CD4-positive, alpha-beta T cell treated with Interleukin-1 beta for 1 hour (primary cell): ENCODE measurements around the gene PDZD4.

Experiments used
- DNase-seq, 2 donors: peaks; one replicate each; pipeline ENCODE4 v3.0.0-alpha.2; 2020 to 2022

The PDZD4 gene

DNA sequence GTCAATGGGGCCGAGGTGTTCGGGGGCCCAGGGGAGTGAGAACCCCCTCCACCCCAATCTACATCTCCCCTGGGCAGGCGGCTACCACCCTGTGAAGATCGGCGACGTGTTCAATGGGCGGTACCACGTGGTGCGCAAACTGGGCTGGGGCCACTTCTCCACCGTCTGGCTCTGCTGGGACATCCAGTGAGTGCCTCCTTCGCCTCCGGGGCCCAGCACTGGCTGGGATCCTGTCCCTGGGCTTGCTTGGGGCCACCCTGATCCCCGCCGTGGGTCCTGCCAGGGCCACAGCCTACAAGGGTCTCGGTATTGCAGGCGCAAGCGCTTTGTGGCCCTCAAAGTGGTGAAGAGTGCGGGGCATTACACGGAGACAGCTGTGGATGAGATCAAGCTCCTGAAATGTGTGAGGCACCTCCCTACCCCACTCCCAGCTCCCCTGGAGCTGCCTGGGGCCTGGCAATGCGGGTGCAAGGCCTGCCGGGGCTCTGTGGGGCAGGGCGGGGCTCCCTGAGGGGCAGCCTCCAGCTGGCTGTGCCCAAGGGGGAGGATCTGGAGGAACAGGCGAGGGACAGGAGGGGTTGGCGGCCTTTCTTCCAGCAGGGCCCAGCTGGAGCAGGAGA is 48.8 kb downstream of the PDZD4 start:
- no peak for DNase-seq

DNA sequence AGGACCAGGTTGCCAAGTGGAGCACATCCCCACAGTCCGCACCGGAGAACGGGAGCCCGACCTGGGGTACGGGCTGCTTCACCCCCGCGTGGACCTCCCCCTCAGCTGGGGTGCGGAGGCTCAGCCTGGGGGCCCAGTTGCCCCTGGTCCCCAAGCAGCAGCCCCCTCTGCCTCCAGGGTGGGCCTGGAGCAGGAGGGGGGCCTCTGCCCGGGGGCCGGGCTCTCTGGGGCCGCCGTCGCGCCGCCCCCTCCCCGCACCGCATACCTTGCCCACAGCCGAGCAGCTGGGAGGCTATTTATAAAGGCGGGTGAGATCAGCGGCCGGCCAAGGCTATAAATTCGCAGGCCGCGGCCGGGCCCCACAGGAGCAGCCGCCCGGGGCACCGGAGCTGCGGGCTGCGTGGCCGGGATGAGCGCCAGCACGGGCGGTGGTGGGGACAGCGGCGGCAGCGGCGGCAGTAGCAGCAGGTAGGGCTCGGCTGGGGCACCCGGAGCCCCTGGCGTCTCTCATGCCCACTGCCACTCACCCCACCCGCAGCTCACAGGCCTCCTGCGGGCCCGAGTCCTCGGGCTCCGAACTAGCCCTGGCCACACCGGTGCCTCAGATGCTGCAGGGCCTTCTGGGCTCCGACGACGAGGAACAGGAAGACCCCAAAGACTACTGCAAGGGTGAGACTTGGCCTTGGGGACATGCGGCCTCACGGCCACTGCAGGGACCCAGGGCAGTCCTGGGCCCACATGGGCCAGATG is 49.5 kb downstream of the PDZD4 start, which contains the start of gene SRPK3:
SRPK3 (plus strand) TSS at position 364 of the 750 bp plus-strand sequence; CDS start at position 410, 46 bp downstream.
- DNase-seq = no peak

GRCh38 chrX:153779891-153780677 is 50.3 kb downstream of the PDZD4 start:
- no peak for DNase-seq

DNA sequence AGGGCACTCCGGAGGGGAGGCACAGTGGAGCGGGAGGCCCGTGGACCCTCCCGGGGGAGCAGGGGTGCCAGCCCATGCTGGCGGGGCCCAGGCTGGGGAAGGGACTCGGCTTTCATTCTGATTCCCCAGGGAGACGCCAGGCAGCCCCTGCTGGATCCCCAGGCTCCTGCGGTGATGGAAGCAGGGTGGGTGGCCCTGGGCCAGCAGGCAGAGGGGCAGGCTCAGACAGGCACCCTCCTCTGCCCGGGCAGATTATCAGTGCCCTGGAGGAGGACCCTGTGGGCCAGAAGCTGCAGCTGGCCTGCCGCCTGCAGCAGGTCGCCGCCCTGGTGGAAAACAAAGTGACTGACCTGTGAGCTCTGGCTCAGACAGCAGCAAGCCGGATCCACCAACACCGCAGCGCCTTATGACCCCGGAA is 51.7 kb downstream of the PDZD4 start:
- DNase-seq = no peak

DNA sequence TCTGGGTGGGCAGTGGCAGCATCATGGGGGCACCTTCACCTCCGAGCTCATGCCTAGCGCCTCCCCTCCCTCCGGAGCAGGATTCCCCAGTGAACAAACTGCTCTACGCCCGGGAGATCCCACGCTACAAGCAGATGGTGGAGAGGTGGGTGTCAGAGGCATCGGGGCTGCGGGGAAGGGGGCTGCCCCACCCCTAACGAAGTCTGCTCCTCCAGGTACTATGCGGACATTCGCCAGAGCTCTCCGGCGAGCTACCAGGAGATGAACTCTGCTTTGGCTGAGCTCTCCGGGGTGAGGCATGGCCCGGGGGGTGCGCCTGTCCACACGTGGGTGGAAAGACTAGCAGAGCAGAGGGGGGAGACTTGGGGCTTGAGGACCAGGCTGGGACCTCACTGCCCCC is 52.2 kb downstream of the PDZD4 start:
- DNase-seq = no peak

- no peak for DNase-seq
Observed at GRCh38 chrX:153777261-153778090, 52.9 kb downstream of the PDZD4 start.

DNA sequence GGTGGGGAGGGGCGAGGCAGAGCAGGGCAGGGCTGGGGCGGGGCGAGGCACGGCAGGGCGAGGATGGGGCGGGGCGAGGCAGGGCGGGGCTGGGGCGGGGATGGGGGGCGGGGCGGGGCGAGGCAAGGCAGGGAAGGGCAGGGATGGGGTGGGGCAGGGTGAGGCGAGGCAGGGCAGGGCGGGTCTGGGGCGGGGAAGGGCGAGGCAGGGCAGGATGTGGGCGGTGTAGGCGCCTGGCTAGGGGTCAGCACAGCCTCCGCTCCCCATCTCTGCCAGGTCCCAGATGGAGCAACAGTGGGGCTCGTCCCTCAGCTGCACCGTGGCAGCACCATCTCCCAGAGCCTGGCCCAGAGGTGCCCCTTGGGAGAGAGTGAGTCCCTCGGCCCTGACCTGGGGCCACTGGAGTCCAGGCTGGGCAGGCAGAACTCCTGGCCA is 53.7 kb downstream of the PDZD4 start:
- no peak for DNase-seq

- DNase-seq = no peak
Observed at GRCh38 chrX:153776120-153776599, 54.2 kb downstream of the PDZD4 start.

GRCh38 chrX:153775293-153776119 is 54.8 kb downstream of the PDZD4 start:
- peak in 1 of 2 donors; percentile 0 for DNase-seq

DNA sequence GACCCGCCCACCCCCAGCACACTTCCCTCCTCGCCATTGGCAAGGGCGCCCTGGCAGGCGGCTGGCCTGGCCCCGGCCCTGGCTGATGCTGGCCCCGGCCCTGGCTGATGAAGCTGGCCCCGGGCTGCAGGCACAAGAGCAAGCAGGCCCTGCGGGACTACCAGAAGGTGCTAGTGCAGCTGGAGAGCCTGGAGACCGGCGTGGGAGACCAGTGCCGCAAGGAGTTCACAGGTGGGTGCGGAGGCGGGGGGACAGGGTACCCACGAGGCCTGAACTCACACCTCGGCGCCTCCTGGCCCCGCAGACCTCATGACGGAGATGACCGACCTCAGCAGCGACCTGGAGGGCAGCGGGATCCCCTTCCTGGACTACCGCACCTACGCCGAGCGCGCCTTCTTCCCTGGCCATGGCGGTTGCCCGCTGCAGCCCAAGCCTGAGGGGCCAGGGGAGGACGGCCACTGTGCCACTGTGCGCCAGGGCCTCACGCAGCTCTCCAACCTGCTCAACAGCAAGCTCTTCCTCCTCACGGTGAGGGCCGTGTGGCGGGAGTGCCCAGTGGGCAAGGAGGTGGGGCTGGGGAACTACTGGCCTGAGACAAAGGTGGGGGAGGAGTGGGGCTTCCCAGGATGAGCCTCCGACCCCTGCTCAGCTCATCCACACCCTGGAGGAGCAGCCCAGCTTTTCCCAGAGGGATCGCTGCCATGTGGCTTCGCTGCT is 55.6 kb downstream of the PDZD4 start:
- DNase-seq = no peak

DNA sequence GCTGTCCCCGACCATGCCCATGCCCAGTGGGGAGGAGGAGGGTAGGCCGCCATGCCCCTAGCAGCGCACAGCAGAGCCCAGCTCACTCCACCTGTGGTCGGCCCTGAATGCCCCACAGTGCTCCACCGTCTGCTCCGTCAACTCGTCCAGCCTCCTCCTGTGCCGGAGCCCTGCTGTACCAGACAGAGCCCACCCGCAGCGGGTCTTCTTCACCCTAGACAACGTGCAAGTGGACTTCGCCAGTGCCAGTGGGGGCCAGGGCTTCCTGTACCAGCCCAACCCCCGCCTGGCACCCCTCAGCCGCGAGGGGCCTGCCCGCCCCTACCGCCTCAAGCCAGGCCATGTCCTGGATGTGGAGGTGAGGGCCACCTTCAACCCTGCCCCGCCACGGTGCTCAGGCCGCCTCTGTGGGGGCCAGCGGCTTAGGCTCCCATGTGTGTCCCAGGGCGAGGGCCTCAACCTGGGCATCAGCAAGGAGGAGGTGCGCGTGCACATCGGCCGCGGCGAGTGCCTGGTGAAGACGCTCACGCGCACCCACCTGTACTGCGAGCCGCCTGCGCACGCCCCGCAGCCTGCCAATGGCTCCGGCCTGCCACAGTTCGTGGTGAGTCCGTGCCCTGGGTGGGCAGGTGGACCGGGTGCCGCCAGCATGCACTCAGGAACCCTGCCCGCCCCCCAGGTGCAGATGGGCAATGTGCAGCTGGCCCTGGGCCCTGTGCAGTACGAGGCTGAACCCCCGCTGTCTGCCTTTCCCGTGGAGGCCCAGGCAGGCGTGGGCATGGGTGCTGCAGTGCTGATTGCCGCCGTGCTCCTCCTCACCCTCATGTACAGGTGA is 56.4 kb downstream of the PDZD4 start:
- no peak for DNase-seq

DNA sequence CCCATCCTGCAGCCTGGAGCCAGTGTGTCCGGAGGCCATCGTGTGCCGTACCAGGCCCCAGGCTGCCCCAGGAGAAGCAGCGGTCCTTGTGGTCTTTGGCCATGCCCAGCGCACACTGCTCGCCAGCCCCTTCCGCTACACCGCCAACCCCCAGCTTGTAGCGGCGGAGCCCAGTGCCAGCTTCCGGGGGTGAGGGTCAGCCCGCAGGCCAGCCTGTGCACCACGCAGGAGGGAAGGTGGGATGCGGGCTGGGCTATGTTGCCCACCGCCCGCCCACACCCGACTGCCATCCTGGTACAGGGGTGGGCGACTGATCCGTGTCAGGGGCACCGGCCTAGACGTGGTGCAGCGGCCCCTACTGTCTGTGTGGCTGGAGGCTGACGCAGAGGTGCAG is 57.1 kb downstream of the PDZD4 start:
- no peak for DNase-seq

DNA sequence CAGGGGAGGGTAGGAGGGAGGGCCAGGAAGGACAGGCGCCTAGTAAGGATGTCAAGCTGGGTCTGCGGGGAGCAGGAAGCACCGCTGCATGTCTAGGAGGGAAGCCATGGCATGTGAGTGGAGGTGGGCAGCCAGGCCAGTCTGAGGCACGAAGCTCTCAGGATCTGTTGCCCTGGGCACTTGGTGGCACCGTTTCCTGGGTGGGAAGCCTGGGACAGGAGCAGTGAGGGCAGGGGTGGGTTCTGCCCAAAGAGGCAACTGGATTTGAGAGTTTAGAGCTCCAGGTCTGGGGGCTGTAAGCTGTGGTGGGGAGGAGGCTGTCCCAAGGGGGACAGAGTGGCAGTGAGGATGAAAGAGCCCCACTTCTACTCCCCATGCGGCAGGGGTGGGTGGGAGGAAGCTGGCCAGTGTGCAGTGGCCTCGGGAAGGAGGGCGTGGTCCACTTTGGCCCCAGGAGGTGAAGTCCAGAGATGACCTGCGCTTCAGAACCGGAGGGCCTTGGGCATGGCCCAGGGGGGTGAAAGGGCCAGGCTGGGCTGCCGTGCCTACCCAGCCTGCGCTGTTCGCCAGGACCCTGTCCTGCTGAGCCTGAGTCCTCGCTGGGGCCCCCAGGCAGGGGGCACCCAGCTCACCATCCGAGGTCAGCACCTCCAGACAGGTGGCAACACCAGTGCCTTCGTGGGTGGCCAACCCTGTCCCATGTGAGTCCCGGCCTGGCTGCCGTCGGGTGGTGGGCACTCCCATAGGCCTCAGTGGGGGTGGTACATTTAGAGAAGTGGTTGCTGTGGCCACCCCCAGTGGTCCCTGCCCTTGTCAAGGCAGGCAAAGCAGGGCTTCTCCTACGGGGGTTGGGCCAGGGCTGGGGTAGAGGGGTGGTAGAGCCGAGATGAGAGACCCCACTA is 57.8 kb downstream of the PDZD4 start:
- DNase-seq = no peak

GRCh38 chrX:153771415-153772315 is 58.7 kb downstream of the PDZD4 start:
- DNase-seq = no peak

DNA sequence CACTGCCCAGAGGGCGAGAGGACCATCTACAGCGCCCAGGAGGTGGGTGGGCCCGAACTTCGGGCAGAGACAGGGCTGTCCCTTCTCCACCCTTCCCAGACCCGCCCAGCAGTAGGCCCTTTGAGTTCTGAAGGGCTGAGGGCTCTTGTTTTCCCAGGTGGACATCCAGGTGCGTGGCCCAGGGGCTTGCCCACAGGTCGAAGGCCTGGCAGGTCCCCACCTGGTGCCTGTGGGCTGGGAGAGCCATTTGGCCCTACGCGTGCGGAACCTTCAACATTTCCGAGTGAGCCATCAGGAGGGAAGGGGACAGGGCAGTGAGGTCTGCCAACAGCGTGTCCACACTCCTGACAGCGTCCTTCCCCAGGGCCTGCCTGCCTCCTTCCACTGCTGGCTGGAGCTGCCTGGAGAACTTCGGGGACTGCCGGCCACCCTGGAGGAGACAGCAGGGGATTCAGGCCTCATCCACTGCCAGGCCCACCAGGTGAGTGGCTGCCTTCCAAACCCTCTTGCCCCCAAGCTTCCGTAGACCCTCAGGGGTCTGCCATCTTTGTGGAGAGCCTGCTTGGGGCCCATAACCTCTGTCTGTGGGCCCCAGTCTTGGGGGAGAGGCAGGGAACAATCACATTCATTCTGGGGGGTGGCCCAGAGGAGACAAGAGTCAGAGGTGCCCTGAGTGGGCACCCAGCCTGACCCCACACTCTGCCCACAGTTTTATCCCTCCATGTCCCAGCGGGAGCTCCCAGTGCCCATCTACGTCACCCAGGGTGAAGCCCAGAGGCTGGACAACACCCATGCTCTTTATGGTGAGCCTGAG is 59.5 kb downstream of the PDZD4 start:
- DNase-seq = no peak

GRCh38 chrX:153769865-153770600 is 60.3 kb downstream of the PDZD4 start:
- no peak for DNase-seq
